ENCODE measurements around the gene PRKAR1B.

- TF ChIP-seq CTCF (IDR thresholded peaks at IDR 0.05) (no peak), POLR2AphosphoS5 (IDR thresholded peaks at IDR 0.05) (no peak)
Observed at GRCh38 chr7:501526-501925, 225.6 kb downstream of the PRKAR1B start.

Data from sigmoid colon (tissue), 4 donors.